Mesendoderm (in vitro differentiated cells): ENCODE measurements around the gene WWTR1.

Experiments used
- DNase-seq: peaks from one replicate; pipeline ENCODE4 v3.0.0; 2013
- H2AK5ac ChIP-seq: 2 replicates; pipeline ENCODE4 v1.6.1; 2013; ENCODE audit warnings: low read length, inconsistent platforms
- H2BK120ac ChIP-seq: 2 replicates; pipeline ENCODE4 v1.6.1; 2013; ENCODE audit warnings: low read depth, mild to moderate bottlenecking, low read length, moderate library complexity, mixed read lengths
- H2BK15ac ChIP-seq: replicated peaks from 2 replicates; pipeline ENCODE4 v1.6.1; 2013; ENCODE audit warnings: low read depth, mild to moderate bottlenecking, moderate library complexity
- H2BK5ac ChIP-seq: 2 replicates; pipeline ENCODE4 v1.6.1; 2013; ENCODE audit warnings: low read length, inconsistent platforms
- H3K18ac ChIP-seq: 2 replicates; pipeline ENCODE4 v1.6.1; 2013; ENCODE audit warnings: mild to moderate bottlenecking, low read length, mixed read lengths
- H3K23ac ChIP-seq: one replicate; pipeline ENCODE4 v1.6.1; 2013; ENCODE audit warnings: low read length
- H3K27ac ChIP-seq: 2 replicates; pipeline ENCODE4 v1.5.1; 2013; ENCODE audit warnings: low read depth, mild to moderate bottlenecking, inconsistent platforms, low read length, moderate library complexity
- H3K27me3 ChIP-seq: 2 replicates; pipeline ENCODE4 v1.6.1; 2013; ENCODE audit warnings: low read length, control low read depth, mild to moderate bottlenecking, inconsistent platforms; ENCODE audit not compliant: insufficient read depth, poor library complexity
- H3K36me3 ChIP-seq: 2 replicates; pipeline ENCODE4 v1.6.1; 2013; ENCODE audit warnings: low read length, inconsistent platforms; ENCODE audit not compliant: control insufficient read depth, insufficient read depth
- H3K4ac ChIP-seq: one replicate; pipeline ENCODE4 v1.6.1; 2013; ENCODE audit warnings: low read depth, mild to moderate bottlenecking, low read length, moderate library complexity
- H3K4me1 ChIP-seq: 2 replicates; pipeline ENCODE4 v1.6.1; 2013; ENCODE audit warnings: low read depth, low read length, inconsistent platforms; ENCODE audit not compliant: control insufficient read depth
- H3K4me2 ChIP-seq: 2 replicates; pipeline ENCODE4 v1.6.1; 2013; ENCODE audit warnings: low read length
- H3K4me3 ChIP-seq: 2 replicates; pipeline ENCODE4 v1.5.1; 2013; ENCODE audit warnings: mild to moderate bottlenecking, low read length
- H3K56ac ChIP-seq: one replicate; pipeline ENCODE4 v1.6.1; 2013; ENCODE audit warnings: low read length
- H3K79me1 ChIP-seq: 2 replicates; pipeline ENCODE4 v1.6.1; 2013; ENCODE audit warnings: low read length, inconsistent platforms
- H3K79me2 ChIP-seq: 2 replicates; pipeline ENCODE4 v1.6.1; 2013; ENCODE audit warnings: mild to moderate bottlenecking, low read length; ENCODE audit not compliant: control insufficient read depth, insufficient read depth
- H3K9ac ChIP-seq: 2 replicates; pipeline ENCODE4 v1.6.1; 2013; ENCODE audit warnings: low read length, inconsistent platforms
- H4K5ac ChIP-seq: one replicate; pipeline ENCODE4 v1.6.1; 2013; ENCODE audit warnings: low read length
- H4K8ac ChIP-seq: one replicate; pipeline ENCODE4 v1.6.1; 2013; ENCODE audit warnings: low read depth, mild to moderate bottlenecking, control low read depth, low read length, moderate library complexity
- WGBS: extraction: QIAGEN DNeasy Blood & Tissue Kit; methylation state at CpG from one replicate; pipeline ENCODE4 v1.1.7; 2013; ENCODE audit warnings: low lambda C conversion rate, missing lambda C conversion rate; ENCODE audit not compliant: insufficient coverage; ENCODE audit errors: extremely low coverage; 5-methylcytosine and 5-hydroxymethylcytosine counted together

The WWTR1 gene

DNA sequence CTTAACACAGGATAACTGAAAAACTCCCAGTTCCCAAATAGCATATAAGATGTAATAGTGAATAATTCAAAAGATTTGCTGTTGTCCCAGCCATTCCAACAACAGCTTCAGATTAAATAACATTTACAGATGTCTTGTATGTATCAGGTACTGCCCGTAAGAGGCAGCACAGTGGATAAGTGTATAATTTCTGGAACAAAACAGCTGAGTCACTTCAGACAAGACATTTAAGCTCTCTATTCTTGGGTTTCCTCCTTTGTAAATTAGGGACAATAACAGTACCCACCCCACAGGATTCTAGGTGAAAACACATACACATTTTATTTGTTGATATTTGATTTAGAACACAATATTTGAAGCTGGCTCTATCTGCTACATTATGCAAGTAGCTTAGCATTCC, 2.6 kb upstream of the WWTR1 start:
- H3K9ac ChIP-seq = no peak overlapping the region
- peaks cover 8% of the 10 kb centered on the region for H3K79me1 ChIP-seq
- no peak overlapping the region for H3K27ac ChIP-seq
- no peak overlapping the region for H2BK15ac ChIP-seq
- no peak overlapping the region for H3K23ac ChIP-seq
- peaks cover 7% of the 10 kb centered on the region for H3K4me1 ChIP-seq
- no peak overlapping the region for H4K8ac ChIP-seq
- H3K79me2 ChIP-seq = peaks cover 16% of the 10 kb centered on the region
- no peak for DNase-seq
- H3K27me3 ChIP-seq = no peaks in the 10 kb centered on the region
- H3K4me2 ChIP-seq = no peak overlapping the region
- H4K5ac ChIP-seq = no peak overlapping the region
- no peak overlapping the region for H2BK5ac ChIP-seq
- H3K18ac ChIP-seq = no peak overlapping the region
- no peaks in the 10 kb centered on the region for H3K36me3 ChIP-seq
- no peak overlapping the region for H3K4me3 ChIP-seq
- H3K56ac ChIP-seq = no peak overlapping the region
- no CpG with 5 or more reads among the region's 1 CpG for WGBS
- no peak overlapping the region for H3K4ac ChIP-seq
- H2AK5ac ChIP-seq = no peak overlapping the region
- H2BK120ac ChIP-seq = no peak overlapping the region

DNA sequence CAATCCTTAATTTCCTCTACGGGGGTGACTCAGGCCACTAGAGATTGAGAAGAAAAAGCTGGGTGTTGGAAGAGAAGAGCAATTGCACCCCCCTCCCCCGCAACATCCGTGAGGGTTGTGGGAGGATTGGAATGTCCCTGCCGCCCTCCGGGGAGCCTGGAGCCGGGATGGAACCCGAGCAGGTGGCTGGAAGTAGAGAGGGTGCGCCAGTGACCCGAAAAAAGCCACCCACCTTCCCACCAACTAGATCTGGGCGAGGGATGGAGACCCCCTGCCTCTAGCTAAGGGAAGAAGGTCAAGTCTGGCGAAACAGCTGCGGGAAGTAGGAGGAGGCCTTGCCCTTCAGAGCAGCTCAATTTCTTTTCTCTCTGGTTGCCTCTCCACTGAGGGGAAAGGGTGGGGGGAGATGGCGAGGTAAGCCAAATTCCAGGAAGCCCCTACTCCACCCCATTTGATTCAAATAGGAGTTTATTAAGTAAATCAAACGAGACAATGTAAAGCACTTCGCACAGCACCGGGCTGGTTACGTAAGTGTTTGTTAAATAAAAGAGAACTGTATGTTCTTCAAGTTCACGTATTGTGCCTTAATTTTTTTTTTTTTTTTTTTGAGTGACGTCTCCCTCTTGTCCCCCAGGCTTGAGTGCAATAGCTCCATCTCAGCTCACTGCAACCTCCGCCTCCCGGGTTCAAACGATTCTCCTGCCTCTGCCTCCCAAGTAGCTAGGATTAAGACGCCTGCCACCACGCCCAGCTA, 1.1 kb upstream of the WWTR1 start:
- no peak overlapping the region for H4K5ac ChIP-seq
- no CpG with 5 or more reads among the region's 24 CpGs for WGBS
- no peak overlapping the region for H2AK5ac ChIP-seq
- no peaks in the 10 kb centered on the region for H3K27me3 ChIP-seq
- H3K4me2 ChIP-seq = peak overlapping the region; percentile 66
- H3K4me3 ChIP-seq = peak overlapping the region; percentile 32
- H2BK15ac ChIP-seq = no peak overlapping the region
- H3K4me1 ChIP-seq = peaks cover 7% of the 10 kb centered on the region
- peak; percentile 83 for DNase-seq
- H3K4ac ChIP-seq = no peak overlapping the region
- no peak overlapping the region for H3K23ac ChIP-seq
- peak overlapping the region; percentile 85 for H2BK5ac ChIP-seq
- peaks cover 8% of the 10 kb centered on the region for H3K79me1 ChIP-seq
- peak overlapping the region; percentile 96 for H3K27ac ChIP-seq
- no peaks in the 10 kb centered on the region for H3K36me3 ChIP-seq
- H3K56ac ChIP-seq = peak overlapping the region; percentile 89
- no peak overlapping the region for H4K8ac ChIP-seq
- peak overlapping the region; percentile 42 for H3K18ac ChIP-seq
- no peak overlapping the region for H2BK120ac ChIP-seq
- peaks cover 18% of the 10 kb centered on the region for H3K79me2 ChIP-seq
- H3K9ac ChIP-seq = peak overlapping the region; percentile 79

DNA sequence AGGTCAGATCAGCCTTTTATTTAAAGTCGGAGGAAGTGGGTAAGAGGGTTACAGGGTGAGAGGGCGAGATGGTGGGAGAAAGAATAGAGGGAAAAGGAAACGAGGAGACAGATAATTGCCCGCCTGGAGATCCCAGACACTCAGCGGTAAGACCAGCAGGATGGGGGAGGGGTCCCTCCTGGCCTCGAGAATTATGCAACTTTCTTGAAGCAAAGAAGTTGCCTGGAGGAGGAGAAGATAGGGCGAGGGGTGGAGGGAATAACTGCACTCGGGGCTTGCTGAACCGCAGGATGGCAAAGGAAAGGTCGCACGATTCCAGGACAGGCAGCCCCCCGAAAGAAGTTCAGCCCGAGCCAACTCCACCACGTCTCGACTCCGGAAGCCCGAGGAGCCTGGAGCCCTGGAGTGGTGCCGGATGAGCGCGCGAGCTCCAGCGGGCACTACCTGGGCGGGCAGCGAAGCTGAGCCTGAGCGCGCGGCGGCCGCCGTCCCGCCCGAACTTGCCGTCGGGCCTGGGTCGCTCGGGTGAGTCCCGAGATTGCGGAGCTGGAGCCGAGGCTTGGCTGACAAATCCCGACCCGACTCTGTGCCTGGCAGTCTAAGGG, 402 bp downstream of the WWTR1 start:
- peak overlapping the region; percentile 81 for H2BK5ac ChIP-seq
- H2AK5ac ChIP-seq = no peak overlapping the region
- no peak overlapping the region for H2BK120ac ChIP-seq
- H3K4me1 ChIP-seq = peaks cover 4% of the 10 kb centered on the region
- no peaks in the 10 kb centered on the region for H3K36me3 ChIP-seq
- peak overlapping the region; percentile 82 for H3K4me3 ChIP-seq
- H3K4ac ChIP-seq = peak overlapping the region; percentile 40
- peak overlapping the region; percentile 82 for H3K4me2 ChIP-seq
- DNase-seq = peak; percentile 87
- peaks cover 10% of the 10 kb centered on the region for H3K79me1 ChIP-seq
- H3K79me2 ChIP-seq = peaks cover 20% of the 10 kb centered on the region
- no peaks in the 10 kb centered on the region for H3K27me3 ChIP-seq
- peak overlapping the region; percentile 94 for H3K9ac ChIP-seq
- H2BK15ac ChIP-seq = no peak overlapping the region
- peak overlapping the region; percentile 25 for H3K18ac ChIP-seq
- peak overlapping the region; percentile 95 for H3K27ac ChIP-seq
- WGBS = no CpG with 5 or more reads among the region's 41 CpGs
- H3K23ac ChIP-seq = peak overlapping the region; percentile 87
- no peak overlapping the region for H4K8ac ChIP-seq
- H3K56ac ChIP-seq = peak overlapping the region; percentile 96
- no peak overlapping the region for H4K5ac ChIP-seq

DNA sequence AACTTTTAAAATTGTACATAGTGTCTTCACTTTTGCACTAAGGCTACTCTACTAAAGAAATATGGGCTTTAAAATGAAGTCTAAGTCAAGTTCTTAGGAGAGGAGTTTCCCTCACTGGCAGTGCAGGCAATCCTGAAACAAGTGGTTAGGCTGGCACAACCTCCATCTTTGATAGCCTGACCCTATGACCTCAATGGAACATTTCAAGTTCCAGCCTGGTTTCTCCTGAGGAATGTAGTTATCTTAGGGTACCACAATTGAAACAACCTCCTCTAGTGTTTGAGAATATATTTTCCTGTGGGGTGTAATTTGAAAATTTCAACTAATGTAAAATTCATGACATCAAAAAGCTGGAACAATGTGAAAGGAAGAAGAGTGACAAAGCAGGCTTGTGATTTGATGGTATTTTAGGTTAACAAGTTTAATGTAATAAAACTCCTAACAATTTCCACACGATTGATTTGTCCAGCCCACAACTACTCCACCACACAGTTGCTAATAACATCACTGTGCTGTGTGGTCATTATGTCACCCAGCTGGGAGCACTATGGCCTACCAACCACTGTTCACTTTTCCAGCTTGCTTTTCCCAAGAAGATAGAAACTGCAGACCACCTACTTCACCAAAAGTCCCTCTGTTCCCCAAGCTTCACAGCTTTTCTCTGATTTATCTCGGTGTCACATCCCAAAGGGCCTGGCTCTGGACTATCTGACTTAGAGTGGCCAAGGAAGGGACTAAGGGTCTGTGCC, 1.8 kb downstream of the WWTR1 start:
- H3K27ac ChIP-seq = no peak overlapping the region
- no peak for DNase-seq
- no peak overlapping the region for H2BK15ac ChIP-seq
- no peak overlapping the region for H4K5ac ChIP-seq
- WGBS = no CpG with 5 or more reads among the region's 2 CpGs
- H3K9ac ChIP-seq = peak overlapping the region; percentile 94
- H3K79me1 ChIP-seq = peaks cover 10% of the 10 kb centered on the region
- H3K4me1 ChIP-seq = peaks cover 2% of the 10 kb centered on the region
- peaks cover 20% of the 10 kb centered on the region for H3K79me2 ChIP-seq
- H3K56ac ChIP-seq = peak overlapping the region; percentile 96
- no peak overlapping the region for H2BK5ac ChIP-seq
- no peak overlapping the region for H2BK120ac ChIP-seq
- peak overlapping the region; percentile 2 for H2AK5ac ChIP-seq
- H4K8ac ChIP-seq = no peak overlapping the region
- peak overlapping the region; percentile 82 for H3K4me3 ChIP-seq
- peak overlapping the region; percentile 82 for H3K4me2 ChIP-seq
- no peaks in the 10 kb centered on the region for H3K36me3 ChIP-seq
- no peak overlapping the region for H3K4ac ChIP-seq
- H3K18ac ChIP-seq = no peak overlapping the region
- H3K27me3 ChIP-seq = no peaks in the 10 kb centered on the region
- no peak overlapping the region for H3K23ac ChIP-seq

DNA sequence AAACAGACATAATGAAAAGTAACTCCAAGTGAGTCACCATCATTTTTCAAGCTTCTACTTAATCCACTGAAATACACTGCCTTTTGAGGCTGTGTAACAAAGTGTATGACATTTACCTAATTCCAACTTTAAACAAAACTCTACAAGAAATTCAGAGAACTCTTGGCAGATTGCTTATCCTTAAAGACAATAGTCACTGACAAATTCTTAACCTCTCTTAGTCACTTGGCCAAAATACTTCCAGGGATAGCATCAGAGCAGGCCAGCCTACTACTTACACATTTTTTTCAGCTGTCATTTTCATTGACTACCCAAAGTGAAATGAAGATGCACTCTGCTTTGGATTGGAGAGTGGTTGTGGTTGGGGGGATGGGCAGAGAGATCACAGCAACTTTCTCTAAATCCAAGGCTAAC, 3.6 kb downstream of the WWTR1 start:
- H3K56ac ChIP-seq = no peak overlapping the region
- no peak overlapping the region for H3K4me3 ChIP-seq
- H3K4me1 ChIP-seq = peaks cover 5% of the 10 kb centered on the region
- no peak overlapping the region for H2BK120ac ChIP-seq
- peaks cover 15% of the 10 kb centered on the region for H3K79me1 ChIP-seq
- H3K27ac ChIP-seq = no peak overlapping the region
- no peak overlapping the region for H4K8ac ChIP-seq
- H3K18ac ChIP-seq = no peak overlapping the region
- no peak overlapping the region for H3K4ac ChIP-seq
- no peaks in the 10 kb centered on the region for H3K36me3 ChIP-seq
- no peaks in the 10 kb centered on the region for H3K27me3 ChIP-seq
- no peak overlapping the region for H3K9ac ChIP-seq
- no peak overlapping the region for H2AK5ac ChIP-seq
- H3K23ac ChIP-seq = no peak overlapping the region
- peaks cover 23% of the 10 kb centered on the region for H3K79me2 ChIP-seq
- no peak for DNase-seq
- no peak overlapping the region for H4K5ac ChIP-seq
- H2BK15ac ChIP-seq = no peak overlapping the region
- no peak overlapping the region for H3K4me2 ChIP-seq
- H2BK5ac ChIP-seq = no peak overlapping the region
